Neural cell (in vitro differentiated cells): ENCODE measurements around the gene SLC10A1. TPM values are rescaled to one million over a fixed set of nuclear protein-coding genes. Genes with fewer than 3 reads are reported as not detected.

ENCODE experiments used
- H2AFZ ChIP-seq: fragments of 200-600, 300-800 bp; sonication (generic), shearing (Covaris generic); 2 replicates; pipeline ENCODE4 v1.6.0; 2014; ENCODE audit warnings: low read depth, mild to moderate bottlenecking, antibody characterized with exemption, low read length, moderate library complexity
- H3F3A ChIP-seq: fragments of 200-600 bp; shearing (Covaris generic); 2 replicates; pipeline ENCODE4 v1.6.1; 2016; ENCODE audit warnings: mild to moderate bottlenecking, moderate library complexity, mixed read lengths, antibody characterized with exemption, low read length; ENCODE audit not compliant: insufficient read depth, poor library complexity, severe bottlenecking
- H3K27ac ChIP-seq: fragments of 200-600, 300-800 bp; sonication (generic), shearing (Covaris generic); 2 replicates; pipeline ENCODE4 v1.5.1; 2014; ENCODE audit warnings: mild to moderate bottlenecking, low read length, moderate library complexity
- H3K27me3 ChIP-seq: fragments of 300-800, 200-600 bp; sonication (generic), shearing (Covaris generic); 2 replicates; pipeline ENCODE4 v1.6.0; 2014; ENCODE audit warnings: mild to moderate bottlenecking, low read depth, low read length, moderate library complexity; ENCODE audit not compliant: insufficient read depth
- H3K36me3 ChIP-seq: fragments of 300-800, 200-600 bp; sonication (generic), shearing (Covaris generic); 2 replicates; pipeline ENCODE4 v1.5.1; 2014; ENCODE audit warnings: mild to moderate bottlenecking, antibody characterized with exemption, low read length, moderate library complexity; ENCODE audit not compliant: insufficient read depth
- H3K4me2 ChIP-seq: fragments of 300-800, 200-600 bp; sonication (generic), shearing (Covaris generic); 2 replicates; pipeline ENCODE4 v1.6.0; 2014; ENCODE audit warnings: mild to moderate bottlenecking, low read length
- H3K4me3 ChIP-seq: fragments of 300-800, 200-600 bp; sonication (generic), shearing (Covaris generic); 2 replicates; pipeline ENCODE4 v1.5.1; 2014; ENCODE audit warnings: mild to moderate bottlenecking, low read length, moderate library complexity
- H3K79me2 ChIP-seq: fragments of 200-600 bp; shearing (Covaris generic); replicated peaks from 2 replicates; pipeline ENCODE4 v1.6.0; 2014; ENCODE audit warnings: mild to moderate bottlenecking, low read length, moderate library complexity; ENCODE audit not compliant: insufficient read depth
- H3K9ac ChIP-seq: fragments of 300-800, 200-600 bp; sonication (generic), shearing (Covaris generic); 2 replicates; pipeline ENCODE4 v1.6.1; 2016; ENCODE audit warnings: mild to moderate bottlenecking, low read length, mixed read lengths
- H3K9me2 ChIP-seq: fragments of 200-600 bp; shearing (Covaris generic); 2 replicates; pipeline ENCODE4 v1.6.1; 2016; ENCODE audit warnings: mild to moderate bottlenecking, low read length, mixed read lengths; ENCODE audit not compliant: insufficient read depth
- H3K9me3 ChIP-seq: fragments of 200-600, 300-800 bp; sonication (generic), shearing (Covaris generic); 2 replicates; pipeline ENCODE4 v1.6.1; 2016; ENCODE audit warnings: mild to moderate bottlenecking, mixed run types, low read length, moderate library complexity, mixed read lengths
- H4K20me1 ChIP-seq: fragments of 200-600 bp; shearing (Covaris generic); 2 replicates; pipeline ENCODE4 v1.6.1; 2016; ENCODE audit warnings: mild to moderate bottlenecking, mixed run types; ENCODE audit not compliant: insufficient read depth
- EP300 ChIP-seq: fragments of 450-650 bp; conservative IDR thresholded peaks from 2 replicates; pipeline ENCODE4 v1.6.1; 2014; ENCODE audit warnings: antibody characterized with exemption, mild to moderate bottlenecking, moderate library complexity; ENCODE audit not compliant: poor library complexity, severe bottlenecking
- EZH2 ChIP-seq: fragments of 200-600, 300-800 bp; shearing (Covaris generic), sonication (generic); IDR thresholded peaks from 2 replicates; pipeline ENCODE4 v1.6.1; 2014; ENCODE audit warnings: antibody characterized with exemption, low read length, borderline replicate concordance, mild to moderate bottlenecking; ENCODE audit not compliant: insufficient read depth, poor library complexity, severe bottlenecking
- MXI1 ChIP-seq: fragments of 450-650 bp; conservative IDR thresholded peaks from 2 replicates; pipeline ENCODE4 v1.6.1; 2014; ENCODE audit warnings: antibody characterized with exemption, mild to moderate bottlenecking; ENCODE audit not compliant: poor library complexity, severe bottlenecking
- POLR2AphosphoS5 ChIP-seq: IDR thresholded peaks from 2 replicates; pipeline ENCODE4 v1.6.1; 2012
- RAD21 ChIP-seq: fragments of 450-650 bp; conservative IDR thresholded peaks from 2 replicates; pipeline ENCODE4 v1.6.1; 2014; ENCODE audit warnings: antibody characterized with exemption, mild to moderate bottlenecking, moderate library complexity
- SMC3 ChIP-seq: fragments of 450-650 bp; conservative IDR thresholded peaks from 2 replicates; pipeline ENCODE4 v1.6.1; 2014; ENCODE audit warnings: antibody characterized with exemption, mild to moderate bottlenecking, moderate library complexity; ENCODE audit not compliant: poor library complexity
- TAF1 ChIP-seq: IDR thresholded peaks from 2 replicates; pipeline ENCODE4 v1.6.1; 2012; ENCODE audit warnings: low read depth
- polyA plus RNA-seq: library from polyadenylated mRNA; depleted of rRNA; stranded (reverse); fragments of >200 nt; gene quantifications from 2 replicates; pipeline ENCODE4 v1.2.3, GENCODE V29; 2014
- TF ChIP-seq, protein P1 (sequence below): fragments of 450-650 bp; IDR thresholded peaks from 2 replicates; pipeline ENCODE4 v1.5.1; 2014; ENCODE audit warnings: antibody characterized with exemption, mild to moderate bottlenecking, moderate library complexity; ENCODE audit not compliant: poor library complexity, severe bottlenecking
- TF ChIP-seq, protein P2 (sequence below): IDR thresholded peaks from 2 replicates; pipeline ENCODE4 v1.6.1; 2012; ENCODE audit warnings: borderline replicate concordance

Gene SLC10A1
- polyA plus RNA-seq, 1 donor from 2014 or later: not detected

DNA sequence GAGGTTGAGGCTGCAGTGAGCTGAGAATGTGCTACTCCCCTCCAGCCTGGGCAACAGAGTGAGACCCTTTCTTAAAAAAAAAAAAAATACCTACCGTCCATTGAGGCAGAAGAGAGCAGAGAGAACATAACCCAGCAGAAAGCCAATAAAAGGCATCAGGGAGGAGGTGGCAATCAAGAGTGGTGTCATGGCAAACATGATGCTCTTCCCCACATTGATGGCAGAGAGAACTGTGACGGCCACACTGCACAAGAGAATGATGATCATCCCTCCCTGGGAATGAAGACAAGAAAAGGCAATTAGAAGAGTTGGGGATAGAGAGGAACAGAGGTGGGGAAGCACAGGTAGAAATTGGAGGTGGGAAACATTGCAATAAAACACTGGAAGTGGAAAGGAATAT is 18.0 kb downstream of the SLC10A1 start:
- Histone ChIP-seq H3K9ac (no peak overlapping the region), H4K20me1 (no peaks in the 10 kb centered on the region), H3K27me3 (no peaks in the 10 kb centered on the region), H3K9me3 (no peaks in the 10 kb centered on the region), H3K36me3 (peaks cover 10% of the 10 kb centered on the region), H2AFZ (no peak overlapping the region), H3K27ac (no peak overlapping the region), H3F3A (no peaks in the 10 kb centered on the region), H3K79me2 (no peaks in the 10 kb centered on the region), H3K4me2 (no peak overlapping the region), H3K4me3 (no peak overlapping the region), H3K9me2 (no peaks in the 10 kb centered on the region)
- TF ChIP-seq SMC3 (no peak), TAF1 (no peak), MXI1 (no peak), EZH2 (no peak), RAD21 (no peak), EP300 (no peak), POLR2AphosphoS5 (no peak)
- TF ChIP-seq, protein P1, sequence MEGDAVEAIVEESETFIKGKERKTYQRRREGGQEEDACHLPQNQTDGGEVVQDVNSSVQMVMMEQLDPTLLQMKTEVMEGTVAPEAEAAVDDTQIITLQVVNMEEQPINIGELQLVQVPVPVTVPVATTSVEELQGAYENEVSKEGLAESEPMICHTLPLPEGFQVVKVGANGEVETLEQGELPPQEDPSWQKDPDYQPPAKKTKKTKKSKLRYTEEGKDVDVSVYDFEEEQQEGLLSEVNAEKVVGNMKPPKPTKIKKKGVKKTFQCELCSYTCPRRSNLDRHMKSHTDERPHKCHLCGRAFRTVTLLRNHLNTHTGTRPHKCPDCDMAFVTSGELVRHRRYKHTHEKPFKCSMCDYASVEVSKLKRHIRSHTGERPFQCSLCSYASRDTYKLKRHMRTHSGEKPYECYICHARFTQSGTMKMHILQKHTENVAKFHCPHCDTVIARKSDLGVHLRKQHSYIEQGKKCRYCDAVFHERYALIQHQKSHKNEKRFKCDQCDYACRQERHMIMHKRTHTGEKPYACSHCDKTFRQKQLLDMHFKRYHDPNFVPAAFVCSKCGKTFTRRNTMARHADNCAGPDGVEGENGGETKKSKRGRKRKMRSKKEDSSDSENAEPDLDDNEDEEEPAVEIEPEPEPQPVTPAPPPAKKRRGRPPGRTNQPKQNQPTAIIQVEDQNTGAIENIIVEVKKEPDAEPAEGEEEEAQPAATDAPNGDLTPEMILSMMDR: no peak
- TF ChIP-seq, protein P2, sequence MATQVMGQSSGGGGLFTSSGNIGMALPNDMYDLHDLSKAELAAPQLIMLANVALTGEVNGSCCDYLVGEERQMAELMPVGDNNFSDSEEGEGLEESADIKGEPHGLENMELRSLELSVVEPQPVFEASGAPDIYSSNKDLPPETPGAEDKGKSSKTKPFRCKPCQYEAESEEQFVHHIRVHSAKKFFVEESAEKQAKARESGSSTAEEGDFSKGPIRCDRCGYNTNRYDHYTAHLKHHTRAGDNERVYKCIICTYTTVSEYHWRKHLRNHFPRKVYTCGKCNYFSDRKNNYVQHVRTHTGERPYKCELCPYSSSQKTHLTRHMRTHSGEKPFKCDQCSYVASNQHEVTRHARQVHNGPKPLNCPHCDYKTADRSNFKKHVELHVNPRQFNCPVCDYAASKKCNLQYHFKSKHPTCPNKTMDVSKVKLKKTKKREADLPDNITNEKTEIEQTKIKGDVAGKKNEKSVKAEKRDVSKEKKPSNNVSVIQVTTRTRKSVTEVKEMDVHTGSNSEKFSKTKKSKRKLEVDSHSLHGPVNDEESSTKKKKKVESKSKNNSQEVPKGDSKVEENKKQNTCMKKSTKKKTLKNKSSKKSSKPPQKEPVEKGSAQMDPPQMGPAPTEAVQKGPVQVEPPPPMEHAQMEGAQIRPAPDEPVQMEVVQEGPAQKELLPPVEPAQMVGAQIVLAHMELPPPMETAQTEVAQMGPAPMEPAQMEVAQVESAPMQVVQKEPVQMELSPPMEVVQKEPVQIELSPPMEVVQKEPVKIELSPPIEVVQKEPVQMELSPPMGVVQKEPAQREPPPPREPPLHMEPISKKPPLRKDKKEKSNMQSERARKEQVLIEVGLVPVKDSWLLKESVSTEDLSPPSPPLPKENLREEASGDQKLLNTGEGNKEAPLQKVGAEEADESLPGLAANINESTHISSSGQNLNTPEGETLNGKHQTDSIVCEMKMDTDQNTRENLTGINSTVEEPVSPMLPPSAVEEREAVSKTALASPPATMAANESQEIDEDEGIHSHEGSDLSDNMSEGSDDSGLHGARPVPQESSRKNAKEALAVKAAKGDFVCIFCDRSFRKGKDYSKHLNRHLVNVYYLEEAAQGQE: no peak

DNA sequence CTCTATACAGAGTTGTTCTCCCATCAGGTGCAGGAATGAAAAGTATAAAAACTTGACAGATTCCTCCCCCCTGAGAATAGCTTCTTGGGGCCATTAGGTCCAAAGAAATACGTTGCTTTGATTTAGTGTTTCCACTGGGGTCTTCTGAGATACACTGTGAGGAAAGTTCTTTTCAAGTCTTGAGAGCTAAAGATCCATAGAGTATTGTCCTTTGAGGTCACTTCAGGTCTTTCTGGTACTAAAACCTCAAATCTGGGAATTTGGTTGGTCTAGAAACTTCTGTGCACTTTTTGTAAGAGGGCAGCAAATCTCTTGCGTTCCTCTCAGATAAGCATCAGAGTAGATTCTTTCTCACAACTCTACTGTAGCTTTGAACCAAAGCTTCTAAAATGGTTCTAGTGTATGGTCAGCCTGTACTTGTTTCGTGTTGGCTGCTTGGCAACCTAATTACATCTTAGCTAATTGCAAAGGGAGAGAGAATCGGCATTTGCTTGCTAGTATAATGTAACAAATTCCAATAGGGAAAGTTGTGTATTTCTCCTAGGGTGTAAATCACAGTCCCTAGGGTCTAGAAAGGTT is 20.1 kb downstream of the SLC10A1 start:
- Histone ChIP-seq H3K27ac (no peak overlapping the region), H3K4me3 (no peak overlapping the region), H3F3A (no peaks in the 10 kb centered on the region), H3K9ac (no peak overlapping the region), H3K9me3 (no peaks in the 10 kb centered on the region), H3K9me2 (no peaks in the 10 kb centered on the region), H3K27me3 (no peaks in the 10 kb centered on the region), H3K4me2 (no peak overlapping the region), H3K79me2 (no peaks in the 10 kb centered on the region), H3K36me3 (peaks cover 10% of the 10 kb centered on the region), H2AFZ (no peak overlapping the region), H4K20me1 (no peaks in the 10 kb centered on the region)
- TF ChIP-seq TAF1 (no peak), SMC3 (no peak), POLR2AphosphoS5 (no peak), EZH2 (no peak), EP300 (no peak), RAD21 (no peak), MXI1 (no peak)
- TF ChIP-seq, protein P1: no peak
- TF ChIP-seq, protein P2: no peak
